DMS114 treated with DMSO at 0.1 percent for 48 hours (cell line): Measurements from ENCODE around the gene PTPRH.
"Not testable (repeated sequence)": the region's sequence is repeated elsewhere in the genome, so short reads cannot be mapped to it uniquely, and the experiment has no call there.

Experiments used
- DNase-seq: peaks from one replicate; lab custom pipeline; 2025; ENCODE audit not compliant: unreplicated experiment; lab: John Stamatoyannopoulos, UW

Gene PTPRH

DNA sequence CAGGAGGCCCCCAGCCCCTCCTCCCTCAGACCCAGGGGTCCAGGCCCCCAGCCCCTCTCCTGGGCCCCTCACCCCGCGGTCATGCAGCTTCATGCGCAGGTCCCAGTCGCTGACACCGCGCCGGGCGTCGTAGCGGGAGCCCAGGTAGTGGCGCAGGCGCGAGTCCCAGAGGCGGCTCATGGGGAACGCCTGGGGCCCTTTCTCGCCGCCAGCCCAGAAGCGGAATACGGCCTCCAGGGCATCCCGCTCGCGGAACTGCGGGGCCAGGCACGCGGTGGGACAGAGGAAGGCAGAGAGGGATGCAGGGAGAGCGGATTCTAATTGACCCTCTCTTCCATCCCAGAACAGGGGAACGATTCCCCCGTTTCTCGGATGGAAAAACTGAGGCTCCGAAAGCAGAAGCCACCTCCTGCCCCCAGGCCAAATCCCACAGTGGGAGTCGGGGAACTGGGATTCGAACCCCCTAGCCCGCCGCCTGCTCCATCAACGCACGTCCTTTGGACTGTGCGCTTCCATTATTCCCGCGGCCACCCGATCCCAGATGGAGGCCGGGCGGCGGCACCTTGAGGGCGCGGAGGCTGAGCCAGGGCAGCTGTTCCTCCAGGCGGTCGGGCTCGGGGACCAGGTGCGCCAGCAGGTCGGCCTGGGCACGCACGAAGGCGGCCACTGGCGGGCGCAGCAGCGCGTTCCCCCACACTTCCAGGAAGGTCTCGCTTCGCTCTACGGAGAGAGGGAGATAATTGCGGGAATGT is 47.6 kb downstream of the PTPRH start:
- no peak for DNase-seq

DNA sequence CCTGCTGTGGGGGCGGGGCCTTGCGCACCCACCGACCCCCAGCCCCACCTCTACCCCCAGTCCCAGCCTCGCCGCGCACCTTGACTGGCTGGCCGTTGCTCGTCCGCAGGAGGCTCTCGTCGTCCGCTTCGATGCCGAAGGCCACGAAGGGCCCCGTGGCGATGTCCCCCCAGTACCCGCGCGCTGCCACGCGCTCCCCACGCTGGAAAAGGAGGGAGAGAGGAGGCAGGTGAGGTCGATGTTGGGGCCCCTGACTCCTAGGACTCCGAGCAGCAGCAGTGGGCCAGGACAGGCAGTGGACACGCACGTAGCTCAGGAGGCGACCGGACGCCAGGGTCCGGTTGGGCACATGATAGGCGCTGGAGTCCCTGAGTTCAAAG is 48.3 kb downstream of the PTPRH start:
- DNase-seq = no peak

- peak; percentile 91 for DNase-seq
These were observed 48.9 kb downstream of the PTPRH start for GRCh38 chr19:55160128-55160985.

DNA sequence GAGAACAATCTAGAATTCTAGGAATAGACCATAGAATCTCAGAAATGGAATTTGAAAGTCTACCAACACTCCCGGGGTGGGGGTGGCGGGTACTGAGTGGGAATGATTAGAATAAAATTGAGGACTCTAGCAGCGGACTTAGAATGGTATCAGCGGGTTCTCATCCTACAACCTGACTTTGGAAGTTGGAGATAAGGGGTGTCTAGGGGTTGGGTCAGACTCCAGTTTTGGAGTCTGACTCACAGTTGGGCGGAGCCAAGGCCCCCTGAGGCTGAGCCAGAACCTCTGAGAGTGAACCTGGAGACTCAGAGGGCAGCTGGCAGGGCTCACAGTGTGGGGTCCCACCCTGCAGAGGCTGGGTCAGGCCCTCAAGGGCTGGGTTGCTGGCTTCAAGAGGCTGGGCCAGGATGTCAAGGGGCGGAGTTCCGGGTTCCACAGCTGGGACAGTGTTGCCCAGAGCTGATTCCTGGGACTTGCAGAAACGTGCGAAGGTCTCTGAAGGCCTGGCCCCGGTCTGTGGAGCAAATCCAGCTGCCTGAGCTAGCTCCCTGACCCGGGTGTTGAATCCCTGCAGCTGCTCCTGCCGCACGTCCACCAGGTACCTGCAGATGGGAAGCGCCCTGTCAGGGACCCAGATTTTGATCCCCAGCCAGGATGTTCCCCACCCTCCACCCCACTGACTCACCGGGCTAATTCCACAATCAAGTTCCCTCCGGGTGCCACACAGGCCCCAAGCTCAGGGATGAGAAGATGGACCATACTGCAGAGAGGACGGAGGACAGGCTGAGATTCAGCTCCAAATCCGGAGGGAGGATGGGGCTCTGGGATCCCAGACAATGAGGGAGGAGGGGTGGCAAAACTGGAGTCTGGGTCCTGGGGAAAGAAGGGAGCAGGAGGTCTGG is 50.2 kb downstream of the PTPRH start:
- no peak for DNase-seq

- DNase-seq = no peak
These were observed 50.9 kb downstream of the PTPRH start for GRCh38 chr19:55158423-55158822.

DNA sequence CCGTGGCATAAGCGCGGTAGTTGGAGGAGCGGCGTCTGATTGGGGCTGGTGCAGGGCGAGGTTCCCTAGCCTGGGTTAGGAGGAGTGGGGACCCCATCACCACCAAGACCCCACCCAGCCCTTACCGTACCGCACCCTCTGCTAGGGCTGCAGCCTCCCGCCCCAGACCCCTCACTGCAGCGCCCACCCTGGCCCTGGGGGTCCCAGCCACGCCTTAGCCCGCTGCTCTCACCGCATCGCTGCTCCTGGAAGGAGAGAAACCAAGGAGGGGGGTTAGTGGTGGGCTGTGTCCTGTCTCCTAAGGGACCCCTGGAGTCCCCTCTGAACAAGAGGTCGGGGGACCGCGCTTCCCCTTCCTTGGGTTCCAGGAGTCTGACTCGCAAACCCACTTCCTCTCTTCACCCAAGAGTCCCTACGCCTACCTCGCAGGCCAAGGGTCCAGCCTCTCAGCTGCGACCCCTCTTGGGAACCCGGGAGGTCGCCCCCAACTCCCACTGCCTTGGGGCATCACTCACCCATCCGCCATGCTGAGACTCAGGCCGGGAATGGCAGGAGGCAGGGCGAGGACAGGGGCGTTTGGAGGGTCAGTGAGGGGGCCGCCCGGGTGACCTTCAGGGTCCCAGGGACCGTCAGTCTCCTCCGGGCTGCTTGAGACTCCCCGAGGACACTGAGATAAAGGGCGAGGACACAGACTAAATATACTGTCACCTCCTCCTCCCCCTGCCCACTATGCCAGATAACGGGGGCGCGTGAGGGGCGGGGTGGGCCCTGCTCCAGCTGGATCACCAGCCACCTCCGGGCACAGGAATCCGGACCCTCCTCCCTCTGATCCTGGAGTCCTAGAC is 52.0 kb downstream of the PTPRH start, which contains the start of gene TNNI3:
TNNI3 (minus strand) TSS at position 669 of the 845 bp plus-strand sequence; CDS start at position 526, 143 bp downstream.
- no peak for DNase-seq

DNA sequence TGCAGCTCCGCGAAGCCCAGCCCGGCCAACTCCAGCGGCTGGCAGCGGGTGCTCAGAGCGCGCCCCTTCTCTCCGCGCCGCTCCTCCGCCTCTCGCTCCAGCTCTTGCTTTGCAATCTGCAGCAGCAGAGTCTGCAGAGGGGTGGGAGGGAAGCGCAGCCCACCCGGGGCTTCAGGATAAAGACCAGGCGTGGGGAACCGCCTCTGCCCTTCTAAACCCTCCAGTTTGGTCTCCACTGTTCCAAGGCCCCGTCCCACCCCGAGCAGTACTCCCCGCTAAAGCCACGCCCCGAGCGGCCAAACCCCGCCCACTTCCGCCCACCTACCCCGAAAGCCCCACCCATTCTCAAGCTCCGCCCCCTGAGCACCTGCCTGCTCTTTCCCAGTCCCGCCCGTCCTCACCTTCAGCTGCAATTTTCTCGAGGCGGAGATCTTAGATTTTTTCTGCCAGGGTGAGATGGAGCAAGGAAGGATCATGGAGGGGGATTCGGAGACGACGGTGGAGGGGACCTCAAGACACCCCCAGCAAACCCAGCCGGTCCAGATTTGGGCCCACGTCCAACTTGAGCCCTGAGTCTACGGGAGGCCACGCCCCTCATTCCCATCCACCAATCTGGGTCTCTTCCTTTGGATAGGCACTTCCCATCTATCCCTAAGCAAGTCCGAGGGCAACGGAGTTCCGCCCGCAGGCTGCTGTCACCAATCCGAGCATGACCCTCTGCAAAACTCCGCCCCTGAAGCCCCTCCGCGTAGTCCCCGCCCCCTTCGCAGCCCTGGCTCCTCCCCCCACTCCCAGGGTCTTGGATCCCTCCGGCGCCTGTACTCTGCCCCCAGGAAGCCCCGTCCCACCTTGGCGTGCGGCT is 52.9 kb downstream of the PTPRH start:
- no peak for DNase-seq

GRCh38 chr19:55155784-55156183 is 53.5 kb downstream of the PTPRH start:
- not testable (repeated sequence) for DNase-seq

DNA sequence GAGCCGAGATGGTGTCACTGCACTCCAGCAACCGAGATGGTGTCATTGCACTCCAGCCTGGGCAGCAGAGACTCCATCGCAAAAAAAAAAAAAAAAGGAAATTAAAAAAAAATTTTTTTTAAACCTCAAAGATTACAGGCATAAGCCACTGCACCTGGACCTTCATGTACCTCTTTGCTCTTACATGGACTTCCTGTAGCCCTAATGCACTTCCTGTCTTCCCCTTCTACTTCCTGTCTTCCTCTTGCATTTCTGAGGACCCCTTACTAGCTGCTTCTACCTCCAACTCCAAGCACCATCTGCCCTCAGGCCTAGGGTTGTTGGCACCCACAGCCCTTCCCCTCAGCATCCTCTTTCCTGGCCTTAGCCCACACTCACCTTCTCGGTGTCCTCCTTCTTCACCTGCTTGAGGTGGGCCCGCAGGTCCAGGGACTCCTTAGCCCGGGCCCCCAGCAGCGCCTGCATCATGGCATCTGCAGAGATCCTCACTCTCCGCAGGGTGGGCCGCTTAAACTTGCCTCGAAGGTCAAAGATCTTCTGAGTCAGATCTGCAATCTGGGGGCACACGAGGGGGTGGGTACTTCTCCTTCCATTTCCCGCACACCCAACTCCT is 55.5 kb downstream of the PTPRH start:
- no peak for DNase-seq

DNA sequence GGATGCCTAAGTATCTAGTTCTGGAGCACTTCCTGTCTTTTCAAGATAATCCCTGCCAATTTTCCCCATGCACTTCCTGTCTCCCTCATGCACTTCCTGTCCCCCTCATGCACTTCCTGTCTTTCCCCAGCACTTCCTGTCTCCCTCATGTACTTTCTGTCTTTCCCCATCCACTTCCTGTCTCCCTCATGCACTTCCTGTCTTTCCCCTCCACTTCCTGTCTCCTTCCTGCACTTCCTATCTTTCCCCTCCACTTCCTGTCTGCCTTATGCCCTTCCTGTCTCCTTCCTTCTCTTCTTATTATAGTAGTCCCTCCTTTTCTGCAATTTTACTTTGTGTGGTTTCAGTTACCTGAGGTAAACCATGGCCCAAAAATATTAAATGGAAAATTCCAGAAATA is 57.3 kb downstream of the PTPRH start:
- DNase-seq = peak; percentile 50

- no peak for DNase-seq
These were observed 60.0 kb downstream of the PTPRH start, which contains the start of gene TNNT1 for GRCh38 chr19:55149078-55150003. TNNT1 (minus strand) TSS chr19:55149206; CDS start chr19:55147157, 2,049 bp downstream.

GRCh38 chr19:55147545-55148251 is 61.6 kb downstream of the PTPRH start:
- no peak for DNase-seq

GRCh38 chr19:55146705-55147273 is 62.5 kb downstream of the PTPRH start:
- peak; percentile 65 for DNase-seq

GRCh38 chr19:55146078-55146704 is 63.1 kb downstream of the PTPRH start:
- DNase-seq = peak; percentile 54

- no peak for DNase-seq
These were observed 64.1 kb downstream of the PTPRH start for GRCh38 chr19:55145232-55145631.

DNA sequence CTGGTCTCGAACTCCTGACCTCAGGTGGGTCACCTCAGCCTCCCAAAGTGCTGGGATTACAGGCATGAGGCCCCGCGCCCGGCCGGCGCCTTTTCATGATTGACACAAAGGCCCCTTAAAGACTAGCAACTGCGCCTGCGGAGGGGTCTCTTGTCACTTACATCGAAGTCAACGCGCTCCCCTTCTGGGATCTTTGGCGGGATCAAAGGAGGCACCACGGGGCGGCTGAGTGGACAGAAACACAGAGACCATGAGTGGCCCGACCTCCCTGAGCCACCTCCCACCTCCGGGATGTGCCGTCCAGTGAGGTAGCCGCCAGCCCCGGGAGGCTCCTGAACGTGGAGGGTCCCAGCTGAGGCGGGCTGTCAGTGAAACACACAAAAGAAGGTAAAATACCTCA is 67.6 kb downstream of the PTPRH start:
- no peak for DNase-seq
